H1 (cell line): ENCODE data around the gene ACER1. TPM values are rescaled to one million over a fixed set of nuclear protein-coding genes. Genes with fewer than 3 reads are reported as not detected.
A peak's percentile ranks its signal among the peaks of the same experiment; 100 is the strongest.

Experiments
- CTCF ChIA-PET: fragments of 300-600 bp; sonication (Branson Sonifier 250); formaldehyde crosslinking; loops from one replicate; lab custom pipeline; 2021; ENCODE audit not compliant: partially characterized antibody; lab: Charles Lee
- POLR2A ChIA-PET: fragments of 300-600 bp; sonication (Branson Sonifier 250); formaldehyde crosslinking; loops from one replicate; lab custom pipeline; 2021; ENCODE audit warnings: inconsistent platforms; ENCODE audit not compliant: partially characterized antibody; lab: Charles Lee
- DNase-seq, 2 experiments: peaks; one replicate each; pipeline versions ENCODE4 v3.0.0 to v3.0.0-alpha.2; 2010 to 2022; ENCODE audit warnings: low spot score in 2 of 2, low read depth in 1 of 2, mixed read lengths in 1 of 2
- FAIRE-seq: peaks from 2 replicates; lab custom pipeline; 2011; peaks lifted over from hg19 to GRCh38; lab: Jason Lieb, UNC
- H2AFZ ChIP-seq: 2 replicates; pipeline ENCODE4 v1.8.1; 2012; ENCODE audit warnings: low read length, inconsistent platforms
- H2AK5ac ChIP-seq: 2 replicates; pipeline ENCODE4 v1.6.1; 2013; ENCODE audit warnings: low read depth, low read length
- H2BK120ac ChIP-seq: replicated peaks from 2 replicates; pipeline ENCODE3; 2013; ENCODE audit warnings: low read depth, low read length, inconsistent platforms
- H2BK12ac ChIP-seq: 2 replicates; pipeline ENCODE4 v1.6.1; 2013; ENCODE audit warnings: low read depth, low read length
- H2BK15ac ChIP-seq: 2 replicates; pipeline ENCODE4 v1.6.1; 2013; ENCODE audit warnings: low read length
- H2BK20ac ChIP-seq: 2 replicates; pipeline ENCODE4 v1.6.1; 2013; ENCODE audit warnings: low read length
- H2BK5ac ChIP-seq: 2 replicates; pipeline ENCODE4 v1.6.1; 2013; ENCODE audit warnings: low read depth, low read length
- H3K14ac ChIP-seq: 2 replicates; pipeline ENCODE4 v1.6.1; 2013; ENCODE audit warnings: inconsistent platforms; ENCODE audit not compliant: insufficient read length
- H3K18ac ChIP-seq: 2 replicates; pipeline ENCODE4 v1.6.1; 2013; ENCODE audit warnings: low read length; ENCODE audit errors: extremely low read depth
- H3K23ac ChIP-seq: 2 replicates; pipeline ENCODE4 v1.6.1; 2013; ENCODE audit warnings: inconsistent platforms; ENCODE audit not compliant: insufficient read length
- H3K23me2 ChIP-seq: 2 replicates; pipeline ENCODE4 v1.6.1; 2013; ENCODE audit warnings: low read depth, low read length
- H3K27ac ChIP-seq: 2 replicates; pipeline ENCODE4 v1.6.1; 2011; ENCODE audit warnings: low read depth, low read length, inconsistent platforms
- H3K27me3 ChIP-seq, 4 experiments: replicated peaks in 1 of 4; 1 replicate in 1 of 4; 2 replicates in 3 of 4; pipeline versions ENCODE4 v1.6.1 to v1.8.1; 2011 to 2013; ENCODE audit warnings: low read length in 3 of 4, mild to moderate bottlenecking in 3 of 4, inconsistent platforms in 2 of 4, mixed read lengths in 2 of 4, moderate library complexity in 1 of 4; ENCODE audit not compliant: control insufficient read depth in 3 of 4, insufficient read depth in 3 of 4; ENCODE audit errors: extremely low read depth in 1 of 4
- H3K36me3 ChIP-seq, 4 experiments: 2 replicates each; pipeline versions ENCODE4 v1.6.1 to v1.8.1; 2011 to 2013; ENCODE audit warnings: mild to moderate bottlenecking in 4 of 4, low read length in 3 of 4, moderate library complexity in 2 of 4, control low read depth in 1 of 4, inconsistent platforms in 1 of 4; ENCODE audit not compliant: insufficient read depth in 4 of 4, control insufficient read depth in 2 of 4
- H3K4ac ChIP-seq: replicated peaks from 2 replicates; pipeline ENCODE3; 2013; ENCODE audit warnings: low read length, low read depth, mixed read lengths, inconsistent platforms; ENCODE audit not compliant: insufficient read length
- H3K4me1 ChIP-seq, 4 experiments: replicated peaks in 1 of 4; 1 replicate in 1 of 4; 2 replicates in 3 of 4; pipeline versions ENCODE4 v1.6.1 to v1.8.1; 2011 to 2013; ENCODE audit warnings: low read length in 3 of 4, inconsistent platforms in 2 of 4, mixed read lengths in 1 of 4; ENCODE audit not compliant: insufficient read depth in 4 of 4, control insufficient read depth in 3 of 4
- H3K4me2 ChIP-seq, 2 experiments: 2 replicates each; pipeline versions ENCODE4 v1.6.1 to v1.8.1; 2011 to 2013; ENCODE audit warnings: low read depth in 2 of 2, low read length in 2 of 2, control low read depth in 1 of 2, inconsistent platforms in 1 of 2, mild to moderate bottlenecking in 1 of 2; ENCODE audit not compliant: insufficient read depth in 1 of 2
- H3K4me3 ChIP-seq, 4 experiments: fragments of 200-600, 300-600 bp in 1 of 4; sonication (generic), shearing (Covaris generic), sonication (Bioruptor Twin) in 1 of 4; 2 replicates each; pipeline versions ENCODE4 v1.5.1 to v1.8.1; 2011 to 2016; ENCODE audit warnings: low read length in 4 of 4, low read depth in 3 of 4, control low read depth in 2 of 4, inconsistent platforms in 2 of 4, mild to moderate bottlenecking in 2 of 4, mixed read lengths in 1 of 4, moderate library complexity in 1 of 4; ENCODE audit not compliant: insufficient read depth in 2 of 4; ENCODE audit errors: extremely low read depth in 1 of 4
- H3K56ac ChIP-seq: replicated peaks from 2 replicates; pipeline ENCODE3; 2013; ENCODE audit warnings: low read depth, mild to moderate bottlenecking, mixed read lengths, low read length, inconsistent platforms; ENCODE audit not compliant: insufficient read length
- H3K79me1 ChIP-seq: 2 replicates; pipeline ENCODE4 v1.6.1; 2013; ENCODE audit warnings: low read depth, low read length, control low read depth
- H3K79me2 ChIP-seq, 2 experiments: 2 replicates each; pipeline versions ENCODE4 v1.6.1 to v1.8.1; 2012 to 2013; ENCODE audit warnings: low read length in 2 of 2, mild to moderate bottlenecking in 2 of 2, inconsistent platforms in 1 of 2; ENCODE audit not compliant: insufficient read depth in 2 of 2, control insufficient read depth in 1 of 2
- H3K9ac ChIP-seq, 4 experiments: replicated peaks in 1 of 4; 1 replicate in 1 of 4; 2 replicates in 3 of 4; pipeline versions ENCODE4 v1.6.1 to v1.8.1; 2011 to 2013; ENCODE audit warnings: low read depth in 3 of 4, low read length in 3 of 4, control low read depth in 2 of 4, mild to moderate bottlenecking in 2 of 4, moderate library complexity in 2 of 4, inconsistent platforms in 1 of 4; ENCODE audit errors: extremely low read depth in 1 of 4
- H3K9me3 ChIP-seq, 2 experiments: 2 replicates each; pipeline versions ENCODE4 v1.6.1 to v1.8.1; 2012 to 2013; ENCODE audit warnings: mild to moderate bottlenecking in 2 of 2, moderate library complexity in 2 of 2, control low read depth in 1 of 2, inconsistent platforms in 1 of 2, low read depth in 1 of 2, low read length in 1 of 2, mixed read lengths in 1 of 2; ENCODE audit not compliant: insufficient read depth in 2 of 2
- H4K20me1 ChIP-seq, 2 experiments: replicated peaks in 1 of 2; 2 replicates each; pipeline versions ENCODE3 to v1.8.1; 2011 to 2013; ENCODE audit warnings: inconsistent platforms in 2 of 2, low read length in 2 of 2, mild to moderate bottlenecking in 1 of 2; ENCODE audit not compliant: insufficient read depth in 2 of 2, control insufficient read depth in 1 of 2
- H4K5ac ChIP-seq: 2 replicates; pipeline ENCODE4 v1.6.1; 2013; ENCODE audit warnings: low read length, low read depth, mixed read lengths, inconsistent platforms; ENCODE audit not compliant: insufficient read length
- H4K8ac ChIP-seq: 2 replicates; pipeline ENCODE4 v1.8.0; 2013; ENCODE audit warnings: mild to moderate bottlenecking, moderate library complexity, low read length, inconsistent platforms; ENCODE audit not compliant: insufficient read depth; ENCODE audit errors: extremely low read depth
- H4K91ac ChIP-seq: replicated peaks from 2 replicates; pipeline ENCODE3; 2013; ENCODE audit warnings: low read length, mixed read lengths, inconsistent platforms; ENCODE audit not compliant: insufficient read length
- EP300 ChIP-seq, 2 experiments: IDR thresholded peaks; 1 replicate in 1 of 2; 2 replicates in 1 of 2; pipeline ENCODE4 v1.6.1; 2011 to 2012; ENCODE audit warnings: low read depth in 2 of 2, low read length in 2 of 2, mild to moderate bottlenecking in 2 of 2, borderline replicate concordance in 1 of 2, inconsistent platforms in 1 of 2, moderate library complexity in 1 of 2
- GABPA ChIP-seq: IDR thresholded peaks from 2 replicates; pipeline ENCODE4 v1.6.1; 2011; ENCODE audit warnings: mild to moderate bottlenecking, low read length, moderate library complexity, borderline replicate concordance; ENCODE audit not compliant: insufficient read depth
- HDAC2 ChIP-seq, 2 experiments: fragments of 300-600 bp in 1 of 2; sonication (generic) in 1 of 2; IDR thresholded peaks; 2 replicates each; pipeline ENCODE4 v1.6.1; 2011 to 2012; ENCODE audit warnings: low read depth in 2 of 2, low read length in 2 of 2, mild to moderate bottlenecking in 2 of 2, moderate library complexity in 2 of 2, borderline replicate concordance in 1 of 2, inconsistent platforms in 1 of 2
- JUN ChIP-seq: IDR thresholded peaks from 2 replicates; pipeline ENCODE4 v1.6.1; 2011; ENCODE audit warnings: low read depth, mild to moderate bottlenecking, improper control_type of control experiment, low read length
- RFX5 ChIP-seq: IDR thresholded peaks from 2 replicates; pipeline ENCODE4 v1.6.1; 2011; ENCODE audit warnings: low read depth, low read length, improper control_type of control experiment, borderline replicate concordance
- SP1 ChIP-seq: IDR thresholded peaks from 2 replicates; pipeline ENCODE4 v1.6.1; 2011; ENCODE audit warnings: low read depth, low read length
- TAF1 ChIP-seq: IDR thresholded peaks from 2 replicates; pipeline ENCODE4 v1.6.1; 2011; ENCODE audit warnings: mild to moderate bottlenecking, low read depth, low read length
- TCF12 ChIP-seq: IDR thresholded peaks from 2 replicates; pipeline ENCODE4 v1.6.1; 2011; ENCODE audit warnings: low read depth, mild to moderate bottlenecking, low read length
- WGBS, 2 experiments: shearing (Covaris generic) in 1 of 2; methylation state at CpG; one replicate each; pipeline versions ENCODE4 v1.1.6 to v1.1.7; 2013 to 2015; ENCODE audit warnings: low lambda C conversion rate in 2 of 2, mixed read lengths in 2 of 2, inconsistent platforms in 1 of 2, low coverage in 1 of 2, missing lambda C conversion rate in 1 of 2; ENCODE audit not compliant: insufficient replicate concordance in 2 of 2, insufficient coverage in 1 of 2, insufficient read length in 1 of 2; ENCODE audit errors: extremely low coverage in 1 of 2, missing lambda C conversion rate in 1 of 2; 5-methylcytosine and 5-hydroxymethylcytosine counted together
- polyA plus RNA-seq, 7 experiments: library from polyadenylated mRNA; depleted of rRNA in 3 of 7; stranded (reverse) in 5 of 7; unstranded in 2 of 7; fragments of >200 nt in 5 of 7; fragments of 200-250 nt in 2 of 7; gene quantifications; 1 replicate in 5 of 7; 2 replicates in 1 of 7; 4 replicates in 1 of 7; pipeline versions ENCODE4 v1.2.1 to v1.2.3, GENCODE V29; 2011 to 2013; ENCODE audit warnings: missing spikeins in 2 of 7, mixed read lengths in 2 of 7
- total RNA-seq: library from RNA; stranded (reverse); fragmentation: NEBNext Ultra II Directional; extraction: Animal tissue kit (Norgen Biotek cat#: 25700); gene quantifications from 2 replicates; pipeline ENCODE4 v1.2.1, GENCODE V29; 2021
- TF ChIP-seq, protein P1 (sequence below): IDR thresholded peaks from 2 replicates; pipeline ENCODE4 v1.6.1; 2011; ENCODE audit warnings: low read depth, mild to moderate bottlenecking, low read length; ENCODE audit not compliant: insufficient read depth

The ACER1 gene
- total and polyA plus RNA-seq, 2 of the 8 experiments (the other 6 are each of a cell fraction or from before 2014, with no cell fraction given): 0.05 TPM; not detected in 1

DNA sequence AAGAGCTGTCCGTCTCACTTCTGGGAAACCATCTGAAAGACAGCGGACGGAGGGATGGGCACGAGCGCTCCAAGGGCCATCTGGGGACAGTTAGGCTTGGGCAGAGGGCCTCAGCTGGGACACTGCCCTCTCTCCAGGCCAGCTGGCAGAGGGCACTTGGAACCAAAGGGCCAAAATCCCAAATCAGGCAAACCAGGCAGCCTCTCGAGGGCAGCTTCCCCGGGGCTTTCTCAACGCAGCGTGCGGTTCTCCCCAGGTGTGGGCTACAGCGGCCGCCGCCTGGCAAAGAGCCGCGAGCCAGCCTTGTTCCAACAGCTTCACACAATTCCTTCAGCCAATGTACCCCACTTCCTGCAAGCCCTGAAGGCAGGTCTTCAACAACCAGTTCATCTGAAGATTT lies 58.7 kb downstream of the ACER1 start:
- no peak overlapping the region for H2BK15ac ChIP-seq
- no peak overlapping the region for H3K4ac ChIP-seq
- no peak overlapping the region for H4K5ac ChIP-seq
- no peak overlapping the region for H3K14ac ChIP-seq
- H3K23me2 ChIP-seq: peaks cover 5% of the 10 kb centered on the region; the same call in 1 of the 2 replicates
- H3K79me1 ChIP-seq: peaks cover 43% of the 10 kb centered on the region
- H3K27me3 ChIP-seq: no peaks in the 10 kb centered on the region; a peak in 1 of 7 replicates
- H3K4me3 ChIP-seq: no peak overlapping the region
- 92% methylated on average over 15 of the region's 15 CpGs; no CpG with 5 or more reads in 1 of the 2 experiments for WGBS, 2 experiments
- CTCF ChIA-PET: interaction anchor here (1.2 to 1.5 kb wide), 2 partner anchors 14 to 56 kb away, joined by 4 to 10 read pairs; no protein-coding TSS in a partner anchor
- H3K4me1 ChIP-seq: peaks cover 6 to 49% (median 23%) of the 10 kb centered on the region in 4 experiments
- H3K9me3 ChIP-seq: no peaks in the 10 kb centered on the region
- no peak overlapping the region for H2BK20ac ChIP-seq
- H3K27ac ChIP-seq: no peak overlapping the region
- H4K8ac ChIP-seq: peak overlapping the region; percentile 58; the same call in 1 of the 2 replicates
- no peak overlapping the region for H2BK12ac ChIP-seq
- no peak overlapping the region for H4K91ac ChIP-seq
- H3K56ac ChIP-seq: no peak overlapping the region
- H2AFZ ChIP-seq: no peak overlapping the region
- H4K20me1 ChIP-seq: peaks cover 55 to 68% of the 10 kb centered on the region in 2 experiments
- peaks cover 29 to 96% of the 10 kb centered on the region in 2 experiments for H3K79me2 ChIP-seq
- H3K4me2 ChIP-seq: no peak overlapping the region
- FAIRE-seq: no peak
- peaks cover 0 to 7% (median 5%) of the 10 kb centered on the region in 4 experiments; a peak in 3 of 8 replicates for H3K36me3 ChIP-seq
- H2BK5ac ChIP-seq: no peak overlapping the region
- no peak overlapping the region for H2AK5ac ChIP-seq
- H2BK120ac ChIP-seq: no peak overlapping the region
- TF ChIP-seq TCF12: no peak
- TF ChIP-seq SP1: no peak
- TF ChIP-seq HDAC2 (IDR thresholded peaks at IDR 0.05; ENCODE audit: borderline replicate concordance in 1 of 2, low read depth in 2 of 2, low read length in 2 of 2): no peak
- TF ChIP-seq GABPA: no peak
- TF ChIP-seq RFX5: no peak
- no peak for TF ChIP-seq JUN
- no peak for TF ChIP-seq TAF1
- TF ChIP-seq, protein P1, sequence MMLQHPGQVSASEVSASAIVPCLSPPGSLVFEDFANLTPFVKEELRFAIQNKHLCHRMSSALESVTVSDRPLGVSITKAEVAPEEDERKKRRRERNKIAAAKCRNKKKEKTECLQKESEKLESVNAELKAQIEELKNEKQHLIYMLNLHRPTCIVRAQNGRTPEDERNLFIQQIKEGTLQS: no peak
- no peak for TF ChIP-seq EP300 (IDR thresholded peaks at IDR 0.05; ENCODE audit: borderline replicate concordance in 1 of 2, low read depth in 2 of 2, low read length in 2 of 2)
- TF ChIP-seq, all 59 proteins: peak for 0
- POLR2A ChIA-PET: interaction anchor here (1.1 kb wide), 1 partner anchor 56 kb away, joined by 3 read pairs; no protein-coding TSS in a partner anchor
- no peak for DNase-seq
- H3K18ac ChIP-seq: no peak overlapping the region
- no peak overlapping the region for H3K9ac ChIP-seq
- H3K23ac ChIP-seq: no peak overlapping the region
